IPS-18a (cell line): Measurements from ENCODE around the gene PXT1.

Source experiments
- H3K27ac ChIP-seq: one replicate; pipeline ENCODE4 v1.5.1; 2013; ENCODE audit warnings: low read length
- H3K27me3 ChIP-seq: one replicate; pipeline ENCODE4 v1.6.1; 2013; ENCODE audit warnings: mild to moderate bottlenecking, low read length; ENCODE audit not compliant: control insufficient read depth, insufficient read depth
- H3K36me3 ChIP-seq: one replicate; pipeline ENCODE4 v1.6.1; 2013; ENCODE audit warnings: low read depth, low read length; ENCODE audit not compliant: control insufficient read depth
- H3K4me1 ChIP-seq: one replicate; pipeline ENCODE4 v1.6.1; 2013; ENCODE audit warnings: low read depth, low read length; ENCODE audit not compliant: control insufficient read depth
- H3K4me3 ChIP-seq: one replicate; pipeline ENCODE4 v1.5.1; 2013; ENCODE audit warnings: low read length
- H3K9ac ChIP-seq: one replicate; pipeline ENCODE4 v1.6.1; 2013; ENCODE audit warnings: mild to moderate bottlenecking, low read length, moderate library complexity
- H3K9me3 ChIP-seq: one replicate; pipeline ENCODE4 v1.6.1; 2013; ENCODE audit warnings: low read depth, low read length; ENCODE audit not compliant: control insufficient read depth

PXT1 gene

DNA sequence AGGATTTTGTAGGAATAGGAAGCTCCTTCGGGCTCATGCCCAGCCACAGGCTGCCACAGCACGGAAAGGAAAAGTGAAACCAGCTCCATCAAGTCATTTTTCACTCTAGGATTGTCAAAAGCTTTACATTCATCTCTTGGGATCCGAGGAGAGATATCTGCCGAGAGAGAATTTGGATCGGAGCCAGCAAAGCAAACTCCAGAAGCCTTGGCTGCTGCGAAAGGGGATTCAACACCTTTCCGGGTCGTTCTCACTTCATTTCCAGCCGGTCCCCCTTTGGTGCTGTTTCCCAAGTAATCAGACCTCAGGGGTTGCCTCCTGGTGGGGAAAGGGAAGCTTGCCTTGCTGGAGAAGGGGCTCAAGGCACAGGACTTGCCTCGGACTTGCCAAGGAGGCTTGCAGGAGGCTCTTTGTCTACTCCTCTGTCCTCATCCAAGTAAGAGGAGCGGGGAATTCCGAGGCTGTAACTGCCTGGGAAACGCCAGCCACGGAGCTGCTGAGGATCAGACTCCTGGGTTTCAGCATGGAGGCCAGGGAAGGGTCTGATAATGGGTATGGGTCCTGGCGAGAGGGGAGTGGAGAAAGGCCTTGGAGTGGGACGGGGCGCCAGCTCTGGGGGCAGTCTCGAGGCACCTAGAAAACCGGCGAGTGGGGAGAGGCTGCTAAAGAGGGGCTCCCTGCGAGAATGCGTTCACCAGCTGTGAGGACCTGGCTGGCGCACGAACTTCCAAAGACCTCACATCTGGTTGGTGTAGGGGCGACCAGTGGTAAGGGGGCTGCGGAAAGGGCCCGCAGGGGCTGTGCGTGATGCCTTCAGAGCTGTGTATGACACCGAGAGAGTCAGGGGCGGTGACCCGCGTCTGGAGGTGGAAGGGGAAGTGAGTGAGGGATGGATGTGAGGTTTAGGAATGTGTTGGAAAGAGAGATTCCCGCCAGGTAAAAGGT is 55.9 kb downstream of the PXT1 start:
- Histone ChIP-seq H3K36me3 (no peaks in the 10 kb centered on the region), H3K27me3 (peaks cover 47% of the 10 kb centered on the region), H3K27ac (no peak overlapping the region), H3K9me3 (no peaks in the 10 kb centered on the region), H3K4me3 (peak overlapping the region; percentile 70), H3K9ac (peak overlapping the region; percentile 46), H3K4me1 (peaks cover 10% of the 10 kb centered on the region)

DNA sequence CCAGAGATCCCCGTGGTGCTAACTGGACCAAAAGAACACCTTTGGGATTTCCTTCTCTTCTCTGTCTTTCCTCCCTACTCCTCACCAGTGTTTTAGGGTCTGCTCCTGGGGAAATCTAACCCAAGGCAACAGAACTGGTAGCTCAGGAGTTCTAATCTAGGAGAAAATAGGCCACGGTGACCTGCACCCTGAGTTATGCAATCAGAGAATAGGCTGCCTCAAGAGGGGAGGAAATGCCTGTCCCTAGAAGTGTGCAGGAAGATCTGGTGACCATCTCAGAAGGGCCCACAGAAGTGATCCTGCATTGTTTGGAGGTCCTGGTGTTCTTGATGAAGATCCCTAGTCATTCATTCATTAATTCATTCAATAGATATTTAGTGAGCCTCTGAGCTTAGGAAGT is 58.6 kb downstream of the PXT1 start:
- Histone ChIP-seq H3K4me3 (no peak overlapping the region), H3K4me1 (peaks cover 10% of the 10 kb centered on the region), H3K27me3 (peaks cover 40% of the 10 kb centered on the region), H3K27ac (no peak overlapping the region), H3K9me3 (no peaks in the 10 kb centered on the region), H3K9ac (no peak overlapping the region), H3K36me3 (no peaks in the 10 kb centered on the region)

DNA sequence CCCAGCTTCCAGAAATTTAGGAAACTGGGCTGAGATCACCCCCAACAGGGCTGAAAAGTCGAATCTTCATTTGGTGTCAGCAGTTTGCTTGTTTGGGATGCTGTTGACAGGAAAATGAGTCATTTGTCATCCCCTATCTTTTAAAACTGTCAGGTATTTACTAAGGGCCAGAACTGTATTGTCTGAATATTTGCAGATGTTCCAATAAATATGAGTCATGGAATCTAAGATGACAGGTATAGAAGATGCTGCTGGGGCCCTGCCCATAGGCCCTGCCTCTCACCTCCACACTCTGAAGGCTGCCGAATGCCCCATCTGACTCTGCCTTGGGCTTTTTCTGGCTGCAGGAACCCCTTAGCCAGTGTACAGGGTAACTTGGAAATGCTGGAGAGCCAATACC is 59.0 kb downstream of the PXT1 start:
- Histone ChIP-seq H3K27me3 (peaks cover 35% of the 10 kb centered on the region), H3K4me1 (peaks cover 10% of the 10 kb centered on the region), H3K9me3 (no peaks in the 10 kb centered on the region), H3K27ac (no peak overlapping the region), H3K36me3 (no peaks in the 10 kb centered on the region), H3K4me3 (no peak overlapping the region), H3K9ac (no peak overlapping the region)

- Histone ChIP-seq H3K4me3 (no peak overlapping the region), H3K27me3 (peaks cover 29% of the 10 kb centered on the region), H3K27ac (no peak overlapping the region), H3K36me3 (no peaks in the 10 kb centered on the region), H3K4me1 (peaks cover 10% of the 10 kb centered on the region), H3K9me3 (no peaks in the 10 kb centered on the region), H3K9ac (no peak overlapping the region)
Observed at GRCh38 chr6:36382976-36383375, 59.7 kb downstream of the PXT1 start.

GRCh38 chr6:36381502-36382389 is 60.9 kb downstream of the PXT1 start:
- Histone ChIP-seq H3K9ac (no peak overlapping the region), H3K36me3 (no peaks in the 10 kb centered on the region), H3K27ac (no peak overlapping the region), H3K9me3 (no peaks in the 10 kb centered on the region), H3K27me3 (peaks cover 17% of the 10 kb centered on the region), H3K4me1 (peaks cover 10% of the 10 kb centered on the region), H3K4me3 (no peak overlapping the region)

DNA sequence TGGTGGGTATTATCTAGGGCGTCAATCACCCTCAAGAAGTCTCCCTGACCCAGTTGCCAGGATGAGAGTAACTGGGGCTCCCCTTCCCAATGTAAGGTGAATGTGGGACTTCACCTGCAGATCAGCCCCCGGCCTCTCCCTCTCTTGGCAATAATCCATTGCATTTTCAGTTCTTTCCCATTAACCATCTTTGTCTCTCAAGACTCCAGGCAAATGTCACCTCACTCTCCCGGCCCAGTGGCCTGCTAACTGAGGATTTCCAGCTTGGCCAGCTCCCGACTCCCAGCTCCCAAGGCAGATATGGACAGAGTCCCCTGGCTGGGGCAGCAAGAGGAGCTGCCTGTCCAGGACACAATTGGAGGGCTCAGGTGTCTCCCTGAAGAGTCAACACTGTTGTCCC is 62.5 kb downstream of the PXT1 start:
- Histone ChIP-seq H3K4me1 (peaks cover 4% of the 10 kb centered on the region), H3K36me3 (no peaks in the 10 kb centered on the region), H3K27me3 (peaks cover 1% of the 10 kb centered on the region), H3K9me3 (no peaks in the 10 kb centered on the region), H3K9ac (no peak overlapping the region), H3K27ac (no peak overlapping the region), H3K4me3 (no peak overlapping the region)

GRCh38 chr6:36378936-36379335 is 63.7 kb downstream of the PXT1 start:
- Histone ChIP-seq H3K9ac (no peak overlapping the region), H3K9me3 (no peaks in the 10 kb centered on the region), H3K4me3 (no peak overlapping the region), H3K27ac (no peak overlapping the region), H3K27me3 (no peaks in the 10 kb centered on the region), H3K36me3 (no peaks in the 10 kb centered on the region), H3K4me1 (peaks cover 4% of the 10 kb centered on the region)

GRCh38 chr6:36378243-36378920 is 64.3 kb downstream of the PXT1 start:
- no peak overlapping the region for H3K9ac ChIP-seq
- peaks cover 4% of the 10 kb centered on the region for H3K4me1 ChIP-seq
- H3K27ac ChIP-seq = no peak overlapping the region
- H3K9me3 ChIP-seq = no peaks in the 10 kb centered on the region
- H3K36me3 ChIP-seq = no peaks in the 10 kb centered on the region
- no peaks in the 10 kb centered on the region for H3K27me3 ChIP-seq
- H3K4me3 ChIP-seq = no peak overlapping the region

DNA sequence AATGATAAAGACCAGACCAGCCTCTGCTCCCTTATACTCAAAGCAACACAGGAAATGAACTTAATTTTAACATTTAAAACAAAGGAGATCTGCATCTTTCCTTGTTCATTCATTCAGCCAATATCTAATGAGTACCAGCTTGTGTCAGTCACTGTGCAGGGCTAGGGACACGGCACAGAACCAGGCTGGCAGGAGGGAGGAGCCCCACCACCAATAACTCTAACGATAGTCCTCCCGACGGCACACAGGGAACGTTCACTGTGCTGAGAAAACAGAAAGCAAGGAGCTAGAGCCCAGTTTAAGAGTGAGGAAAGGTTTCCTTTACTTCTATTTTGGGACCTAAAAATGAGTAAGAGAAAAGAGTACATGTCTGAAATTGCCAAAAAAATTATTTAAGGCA is 65.1 kb downstream of the PXT1 start:
- Histone ChIP-seq H3K4me3 (no peak overlapping the region), H3K9ac (no peak overlapping the region), H3K9me3 (no peaks in the 10 kb centered on the region), H3K4me1 (peaks cover 4% of the 10 kb centered on the region), H3K27ac (no peak overlapping the region), H3K36me3 (no peaks in the 10 kb centered on the region), H3K27me3 (no peaks in the 10 kb centered on the region)

- Histone ChIP-seq H3K4me3 (no peak overlapping the region), H3K9me3 (no peaks in the 10 kb centered on the region), H3K27ac (no peak overlapping the region), H3K36me3 (no peaks in the 10 kb centered on the region), H3K4me1 (no peaks in the 10 kb centered on the region), H3K27me3 (no peaks in the 10 kb centered on the region), H3K9ac (no peak overlapping the region)
Observed at GRCh38 chr6:36376742-36377141, 65.9 kb downstream of the PXT1 start.

- Histone ChIP-seq H3K9me3 (no peaks in the 10 kb centered on the region), H3K27me3 (no peaks in the 10 kb centered on the region), H3K4me1 (no peaks in the 10 kb centered on the region), H3K9ac (no peak overlapping the region), H3K27ac (no peak overlapping the region), H3K36me3 (no peaks in the 10 kb centered on the region), H3K4me3 (no peak overlapping the region)
Observed at GRCh38 chr6:36376183-36376582, 66.5 kb downstream of the PXT1 start.
